Breast epithelium (tissue), 3 donors: ENCODE results near the gene INTS1.

Source experiments
- CTCF ChIP-seq, 3 donors: fragments of 450-650 bp; IDR thresholded peaks; one replicate each; pipeline ENCODE4 v1.5.1; 2016 to 2017; ENCODE audit warnings: antibody characterized with exemption in 3 of 3, mild to moderate bottlenecking in 3 of 3, moderate library complexity in 3 of 3
- POLR2A ChIP-seq: fragments of 450-650 bp; IDR thresholded peaks from one replicate; pipeline ENCODE4 v1.6.1; 2016; ENCODE audit warnings: antibody characterized with exemption, mild to moderate bottlenecking, moderate library complexity

GRCh38 chr7:1426474-1426873 is 77.7 kb downstream of the INTS1 start:
- TF ChIP-seq POLR2A (no peak), CTCF (IDR thresholded peaks at IDR 0.05) (no peak)
